Raji (cell line): ENCODE results near the gene MMP2.

ENCODE experiments used
- POLR2A ChIP-seq: IDR thresholded peaks from 2 replicates; pipeline ENCODE4 v1.6.1; 2011; ENCODE audit warnings: low read depth, low read length, control low read depth; ENCODE audit not compliant: insufficient read depth

Gene MMP2

DNA sequence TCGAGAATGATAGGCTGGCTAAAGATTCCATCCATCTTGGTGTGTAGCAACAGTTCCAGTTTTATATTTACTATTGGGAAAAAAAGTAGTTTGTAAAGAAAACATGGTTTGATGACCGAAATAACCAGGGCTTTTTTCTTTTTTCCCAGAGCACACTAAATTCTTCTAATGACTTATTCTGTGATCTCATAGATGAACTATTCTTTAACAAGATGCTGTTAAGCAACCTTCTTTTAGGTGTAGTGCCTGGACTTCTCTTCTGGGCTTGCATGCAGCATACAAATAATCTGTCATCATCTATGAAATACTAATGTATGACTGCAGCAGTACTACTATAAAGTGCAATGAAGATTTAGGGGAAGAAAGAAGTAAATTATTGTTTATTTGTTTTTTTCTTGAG, 76.4 kb downstream of the MMP2 start:
- TF ChIP-seq POLR2A = no peak
